PC-3 (cell line): Measurements from ENCODE around the gene MBNL1. TPM values are rescaled to one million over a fixed set of nuclear protein-coding genes. Genes with fewer than 3 reads are reported as not detected.

Source experiments
- ATAC-seq: fragments of 200-7000 bp; cut with Tn5 transposase; 2 replicates; pipeline ENCODE4 v1.9.1; 2020; ENCODE audit warnings: mild to moderate bottlenecking, moderate library complexity
- BruUV-seq: library from RNA; stranded (reverse); fragments of 400-500 nt; replicated peaks from 2 replicates; lab custom pipeline; 2021; lab: Mats Ljungman, UMichigan
- CTCF ChIA-PET: fragments of 300-600 bp; sonication (Branson Sonifier 250); formaldehyde crosslinking; loops from one replicate; lab custom pipeline; 2022; ENCODE audit warnings: antibody characterized with exemption; lab: Charles Lee
- POLR2A ChIA-PET: fragments of 300-600 bp; sonication (Branson Sonifier 250); formaldehyde crosslinking; loops from one replicate; lab custom pipeline; 2022; ENCODE audit warnings: antibody characterized with exemption; ENCODE audit not compliant: unreplicated experiment; lab: Charles Lee
- DNase-seq: peaks from one replicate; pipeline ENCODE4 v3.0.0-alpha.2; 2015
- H2AFZ ChIP-seq: fragments of 300-600 bp; sonication (generic); 2 replicates; pipeline ENCODE4 v1.6.0; 2016; ENCODE audit warnings: antibody characterized with exemption, low read length
- H3F3A ChIP-seq: fragments of 300-600 bp; sonication (generic); one replicate; pipeline ENCODE4 v1.6.0; 2017; ENCODE audit warnings: antibody characterized with exemption, low read length, control low read depth, mild to moderate bottlenecking; ENCODE audit not compliant: unreplicated experiment
- H3K27ac ChIP-seq: fragments of 300-600 bp; sonication (generic); 2 replicates; pipeline ENCODE4 v1.5.1; 2016; ENCODE audit warnings: mild to moderate bottlenecking, low read length
- H3K27me3 ChIP-seq: fragments of 300-600 bp; sonication (generic); 2 replicates; pipeline ENCODE4 v1.6.1; 2016; ENCODE audit warnings: low read length, mixed read lengths
- H3K36me3 ChIP-seq: fragments of 300-600 bp; sonication (generic); 2 replicates; pipeline ENCODE4 v1.6.1; 2016; ENCODE audit warnings: low read depth, mixed run types, low read length, mixed read lengths
- H3K4me1 ChIP-seq: fragments of 300-600 bp; sonication (generic); 2 replicates; pipeline ENCODE4 v1.5.1; 2016; ENCODE audit warnings: low read length; ENCODE audit not compliant: insufficient read depth
- H3K4me2 ChIP-seq: fragments of 300-600 bp; sonication (generic); 2 replicates; pipeline ENCODE4 v1.6.0; 2016; ENCODE audit warnings: low read length
- H3K4me3 ChIP-seq: fragments of 300-600 bp; sonication (generic); 2 replicates; pipeline ENCODE4 v1.5.1; 2016; ENCODE audit warnings: mild to moderate bottlenecking, low read length, mixed read lengths
- H3K79me2 ChIP-seq: fragments of 300-600 bp; sonication (generic); 2 replicates; pipeline ENCODE4 v1.6.1; 2017; ENCODE audit warnings: low read length, mixed read lengths
- H3K9ac ChIP-seq: fragments of 300-600 bp; sonication (generic); 2 replicates; pipeline ENCODE4 v1.6.0; 2016; ENCODE audit warnings: mild to moderate bottlenecking, low read length
- H3K9me2 ChIP-seq: fragments of 300-600 bp; sonication (generic); replicated peaks from 2 replicates; pipeline ENCODE4 v1.6.1; 2016; ENCODE audit warnings: mixed run types, low read length, mixed read lengths
- H3K9me3 ChIP-seq: fragments of 300-600 bp; sonication (generic); 2 replicates; pipeline ENCODE4 v1.6.1; 2016; ENCODE audit warnings: low read length, mixed read lengths
- H4K20me1 ChIP-seq: fragments of 300-600 bp; sonication (generic); 2 replicates; pipeline ENCODE4 v1.6.1; 2016; ENCODE audit warnings: low read length, mixed read lengths
- EZH2 ChIP-seq: fragments of 300-600 bp; sonication (generic); IDR thresholded peaks from one replicate; pipeline ENCODE4 v1.6.1; 2017; ENCODE audit warnings: antibody characterized with exemption, mild to moderate bottlenecking, low read length; ENCODE audit not compliant: unreplicated experiment
- EZH2phosphoT487 ChIP-seq: fragments of 300-600 bp; sonication (generic); IDR thresholded peaks from 2 replicates; pipeline ENCODE4 v1.6.1; 2018; ENCODE audit warnings: mild to moderate bottlenecking, antibody characterized with exemption, low read length, borderline replicate concordance
- intact Hi-C: fragments of 100-400 bp; cut with micrococcal nuclease; formaldehyde crosslinking; loops from 2 replicates; pipeline ENCODE4 v1.9.0; 2023
- total RNA-seq: library from RNA; depleted of rRNA; stranded (reverse); fragments of >200 nt; gene quantifications from 2 replicates; pipeline ENCODE4 v1.2.3, GENCODE V29; 2014
- TF ChIP-seq, protein P1 (sequence below): fragments of 300-600 bp; sonication (generic); conservative IDR thresholded peaks from 2 replicates; pipeline ENCODE4 v1.5.1; 2017; ENCODE audit warnings: antibody characterized with exemption, low read depth, mild to moderate bottlenecking, low read length

Gene MBNL1
- total RNA-seq, 1 experiment from 2014 or later = 161 TPM

- CTCF ChIA-PET = no interaction called here
- TF ChIP-seq, protein P1, sequence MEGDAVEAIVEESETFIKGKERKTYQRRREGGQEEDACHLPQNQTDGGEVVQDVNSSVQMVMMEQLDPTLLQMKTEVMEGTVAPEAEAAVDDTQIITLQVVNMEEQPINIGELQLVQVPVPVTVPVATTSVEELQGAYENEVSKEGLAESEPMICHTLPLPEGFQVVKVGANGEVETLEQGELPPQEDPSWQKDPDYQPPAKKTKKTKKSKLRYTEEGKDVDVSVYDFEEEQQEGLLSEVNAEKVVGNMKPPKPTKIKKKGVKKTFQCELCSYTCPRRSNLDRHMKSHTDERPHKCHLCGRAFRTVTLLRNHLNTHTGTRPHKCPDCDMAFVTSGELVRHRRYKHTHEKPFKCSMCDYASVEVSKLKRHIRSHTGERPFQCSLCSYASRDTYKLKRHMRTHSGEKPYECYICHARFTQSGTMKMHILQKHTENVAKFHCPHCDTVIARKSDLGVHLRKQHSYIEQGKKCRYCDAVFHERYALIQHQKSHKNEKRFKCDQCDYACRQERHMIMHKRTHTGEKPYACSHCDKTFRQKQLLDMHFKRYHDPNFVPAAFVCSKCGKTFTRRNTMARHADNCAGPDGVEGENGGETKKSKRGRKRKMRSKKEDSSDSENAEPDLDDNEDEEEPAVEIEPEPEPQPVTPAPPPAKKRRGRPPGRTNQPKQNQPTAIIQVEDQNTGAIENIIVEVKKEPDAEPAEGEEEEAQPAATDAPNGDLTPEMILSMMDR = no peak
- no peak for TF ChIP-seq EZH2phosphoT487
These were observed 190.8 kb downstream of the MBNL1 start for GRCh38 chr3:152459572-152459971.

DNA sequence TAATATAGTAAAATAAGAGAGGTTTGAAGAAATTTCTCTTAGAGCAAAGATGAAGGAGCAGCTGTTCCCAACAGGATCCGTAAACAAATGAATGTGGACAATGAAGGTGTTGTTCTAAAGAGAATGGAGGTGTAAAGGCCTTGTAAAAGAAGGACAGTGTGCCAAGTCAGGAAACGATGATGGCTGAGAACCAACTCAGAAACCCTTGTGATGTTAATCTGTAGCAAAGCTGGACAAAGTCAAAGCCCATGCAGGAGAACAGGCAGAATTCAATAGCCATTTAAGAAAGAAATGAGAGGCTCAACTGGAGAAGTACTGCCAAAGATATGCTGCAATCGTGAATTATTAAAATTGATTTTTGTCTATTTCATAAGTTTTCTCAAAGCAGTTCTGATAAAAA, 192.2 kb downstream of the MBNL1 start:
- POLR2A ChIA-PET = no interaction called here
- Histone ChIP-seq H3K27ac (no peak overlapping the region), H3K79me2 (no peaks in the 10 kb centered on the region), H3K36me3 (peaks cover 43% of the 10 kb centered on the region), H4K20me1 (no peaks in the 10 kb centered on the region), H3K9me3 (no peaks in the 10 kb centered on the region), H3K9me2 (no peaks in the 10 kb centered on the region), H3K4me1 (no peaks in the 10 kb centered on the region), H3F3A (no peaks in the 10 kb centered on the region), H3K9ac (no peak overlapping the region), H3K4me2 (no peak overlapping the region), H3K27me3 (no peaks in the 10 kb centered on the region), H3K4me3 (no peak overlapping the region), H2AFZ (no peak overlapping the region)
- DNase-seq (no peak), ATAC-seq (peak; percentile 53)
- no TSS peak for BruUV-seq
- TF ChIP-seq EZH2 (no peak), EZH2phosphoT487 (no peak)
- TF ChIP-seq, protein P1 = no peak
- CTCF ChIA-PET = no interaction called here
- intact Hi-C loops = no loop called here

More at GRCh38 chr3:152459572-152459971, 190.8 kb downstream of the MBNL1 start:
- Histone ChIP-seq H3K4me2 (no peak overlapping the region), H3K79me2 (no peaks in the 10 kb centered on the region), H3K27ac (no peak overlapping the region), H3K27me3 (no peaks in the 10 kb centered on the region), H3K36me3 (peaks cover 40% of the 10 kb centered on the region), H2AFZ (no peak overlapping the region), H3K9ac (no peak overlapping the region), H3K9me3 (no peaks in the 10 kb centered on the region), H4K20me1 (no peaks in the 10 kb centered on the region), H3K9me2 (no peaks in the 10 kb centered on the region), H3K4me3 (no peak overlapping the region), H3F3A (no peaks in the 10 kb centered on the region), H3K4me1 (no peaks in the 10 kb centered on the region)
- DNase-seq (no peak), ATAC-seq (no peak)
- intact Hi-C loops = no loop called here
- POLR2A ChIA-PET = no interaction called here
- BruUV-seq = no TSS peak

DNA sequence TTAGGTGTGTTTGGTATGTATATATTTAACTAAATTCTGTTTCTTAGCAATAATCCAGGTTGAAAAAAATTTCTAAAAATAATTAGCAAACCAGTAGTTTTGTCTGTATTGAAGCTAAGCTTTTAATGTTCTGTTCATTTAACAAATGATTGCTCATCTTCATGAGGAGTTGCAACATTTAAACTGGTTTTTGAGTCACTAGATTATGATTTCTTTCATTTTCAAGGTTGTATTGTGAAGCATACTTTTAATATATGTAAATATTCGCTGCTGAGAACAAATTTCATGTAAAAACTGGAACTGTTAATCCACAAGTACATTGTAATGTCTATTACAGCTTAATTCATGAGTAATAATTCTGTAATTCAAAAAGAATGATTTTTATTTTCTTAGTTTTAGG, 192.7 kb downstream of the MBNL1 start:
- no peaks in the 10 kb centered on the region for H3K9me3 ChIP-seq
- CTCF ChIA-PET = no interaction called here
- TF ChIP-seq EZH2 (no peak), EZH2phosphoT487 (no peak)
- TF ChIP-seq, protein P1 = no peak
- intact Hi-C loops = no loop called here
- no peaks in the 10 kb centered on the region for H3F3A ChIP-seq
- no TSS peak for BruUV-seq
- H3K36me3 ChIP-seq = peaks cover 38% of the 10 kb centered on the region
- H3K79me2 ChIP-seq = no peaks in the 10 kb centered on the region
- H2AFZ ChIP-seq = no peak overlapping the region
- no peaks in the 10 kb centered on the region for H3K9me2 ChIP-seq
- no peak overlapping the region for H3K4me2 ChIP-seq
- no peaks in the 10 kb centered on the region for H4K20me1 ChIP-seq
- H3K4me1 ChIP-seq = no peaks in the 10 kb centered on the region
- ATAC-seq = no peak
- no peak overlapping the region for H3K9ac ChIP-seq
- H3K27ac ChIP-seq = no peak overlapping the region
- DNase-seq = no peak
- no peaks in the 10 kb centered on the region for H3K27me3 ChIP-seq
- no peak overlapping the region for H3K4me3 ChIP-seq
- POLR2A ChIA-PET = interaction anchor here (0.7 kb wide), 1 partner anchor 138 kb away, joined by 3 read pairs; no protein-coding TSS in a partner anchor
